Common myeloid progenitor, CD34-positive (primary cell): ENCODE measurements around the gene ANAPC10.

Source experiments
- CTCF ChIA-PET: fragments of 350-600 bp; sonication (Branson Sonifier 250); formaldehyde crosslinking; loops from one replicate; lab custom pipeline; 2021; ENCODE audit warnings: antibody characterized with exemption; lab: Charles Lee
- POLR2A ChIA-PET: fragments of 350-600 bp; sonication (Branson Sonifier 250); formaldehyde crosslinking; loops from one replicate; lab custom pipeline; 2021; ENCODE audit warnings: antibody characterized with exemption; lab: Charles Lee
- DNase-seq, 3 donors: peaks; one replicate each; pipeline versions ENCODE4 v3.0.0 to v3.0.0-alpha.2; 2013
- H3K27ac ChIP-seq, 2 experiments: 1 replicate in 1 of 2; 2 replicates in 1 of 2; pipeline ENCODE4 v1.7.0; 2013; ENCODE audit warnings: inconsistent platforms in 2 of 2, low read length in 2 of 2, mild to moderate bottlenecking in 2 of 2, low read depth in 1 of 2, moderate library complexity in 1 of 2; ENCODE audit not compliant: severe bottlenecking in 2 of 2, insufficient read depth in 1 of 2, poor library complexity in 1 of 2
- H3K27me3 ChIP-seq, 5 experiments: replicated peaks in 2 of 5; 1 replicate in 3 of 5; 2 replicates in 2 of 5; pipeline versions ENCODE4 v1.6.1 to v1.7.0; 2013; ENCODE audit warnings: low read length in 4 of 5, mild to moderate bottlenecking in 2 of 5, moderate library complexity in 2 of 5, inconsistent platforms in 1 of 5; ENCODE audit not compliant: insufficient read depth in 5 of 5, control insufficient read depth in 4 of 5
- H3K36me3 ChIP-seq, 4 experiments: 1 replicate in 2 of 4; 2 replicates in 2 of 4; pipeline versions ENCODE4 v1.6.1 to v1.7.0; 2013; ENCODE audit warnings: low read length in 3 of 4, control low read depth in 1 of 4, mild to moderate bottlenecking in 1 of 4; ENCODE audit not compliant: control insufficient read depth in 4 of 4, insufficient read depth in 4 of 4
- H3K4me1 ChIP-seq, 4 experiments: 1 replicate in 3 of 4; 2 replicates in 1 of 4; pipeline versions ENCODE4 v1.6.1 to v1.7.1; 2013; ENCODE audit warnings: low read length in 3 of 4, mild to moderate bottlenecking in 3 of 4, control low read depth in 1 of 4, inconsistent platforms in 1 of 4, moderate library complexity in 1 of 4; ENCODE audit not compliant: control insufficient read depth in 4 of 4, insufficient read depth in 4 of 4; ENCODE audit errors: control extremely low read depth in 1 of 4
- H3K4me3 ChIP-seq, 7 experiments: 1 replicate in 4 of 7; 2 replicates in 3 of 7; pipeline versions ENCODE4 v1.5.1 to v1.7.0; 2013; ENCODE audit warnings: mild to moderate bottlenecking in 7 of 7, low read length in 6 of 7, moderate library complexity in 6 of 7, inconsistent platforms in 2 of 7, low read depth in 2 of 7, control low read depth in 1 of 7; ENCODE audit not compliant: insufficient read depth in 4 of 7, control insufficient read depth in 1 of 7; ENCODE audit errors: extremely low read depth in 1 of 7
- H3K9me3 ChIP-seq, 5 experiments: 1 replicate in 4 of 5; 2 replicates in 1 of 5; pipeline versions ENCODE4 v1.6.1 to v1.7.1; 2013; ENCODE audit warnings: low read length in 4 of 5, mild to moderate bottlenecking in 2 of 5, inconsistent platforms in 1 of 5, low read depth in 1 of 5, moderate library complexity in 1 of 5; ENCODE audit not compliant: control insufficient read depth in 4 of 5, insufficient read depth in 2 of 5; ENCODE audit errors: control extremely low read depth in 1 of 5
- WGBS: methylation state at CpG from one replicate; pipeline ENCODE4 v1.1.5; 2013; ENCODE audit not compliant: insufficient coverage; 5-methylcytosine and 5-hydroxymethylcytosine counted together

The ANAPC10 gene

DNA sequence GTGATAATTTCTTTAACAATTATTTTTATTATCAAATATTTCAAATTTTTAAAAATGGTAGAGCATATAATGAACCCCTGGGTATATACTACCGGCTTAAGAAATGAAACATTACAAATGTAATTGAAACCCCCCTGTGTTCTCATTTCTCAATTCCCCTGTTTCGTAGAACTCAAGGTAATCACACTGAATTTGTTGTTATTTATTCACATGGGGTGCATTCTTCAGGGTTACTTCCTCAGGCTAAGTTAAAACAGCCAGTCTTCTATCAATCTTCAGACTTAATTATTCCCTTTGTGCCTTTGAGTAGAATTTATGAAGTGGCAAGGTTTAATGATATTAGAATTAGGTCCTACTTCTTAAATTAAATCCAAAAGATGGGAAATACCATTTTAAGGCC lies 128.2 kb downstream of the ANAPC10 start:
- ChIA-PET POLR2A (no interaction called here), CTCF (no interaction called here)
- 100% methylated on average over 1 of the region's 2 CpGs for WGBS
- Histone ChIP-seq H3K27ac (no peak overlapping the region), H3K27me3 (no peaks in the 10 kb centered on the region), H3K36me3 (no peaks in the 10 kb centered on the region), H3K4me1 (no peaks in the 10 kb centered on the region), H3K9me3 (no peaks in the 10 kb centered on the region), H3K4me3 (no peak overlapping the region)
- DNase-seq: no peak

DNA sequence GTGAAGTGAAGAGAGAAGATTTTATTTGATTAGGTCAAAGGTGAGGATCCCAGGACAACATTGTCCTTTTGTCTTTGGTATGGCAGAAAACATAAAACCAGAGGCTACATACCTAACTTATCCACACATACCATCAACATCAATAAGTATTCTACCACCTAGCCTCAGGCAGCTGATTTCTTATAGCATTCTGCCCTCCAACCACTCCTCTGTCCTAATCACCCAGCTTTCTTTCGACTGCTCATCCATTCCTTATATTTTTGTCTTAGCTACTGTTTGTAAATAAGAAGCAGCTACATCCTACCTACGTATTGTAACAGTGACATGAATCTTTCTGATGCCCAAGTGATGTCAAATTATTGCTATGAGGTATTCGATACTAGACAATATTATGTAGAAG lies 129.4 kb downstream of the ANAPC10 start:
- Histone ChIP-seq H3K36me3 (no peaks in the 10 kb centered on the region), H3K27ac (no peak overlapping the region), H3K4me1 (no peaks in the 10 kb centered on the region), H3K4me3 (no peak overlapping the region), H3K27me3 (no peaks in the 10 kb centered on the region), H3K9me3 (no peaks in the 10 kb centered on the region)
- no peak for DNase-seq
- ChIA-PET CTCF (no interaction called here), POLR2A (no interaction called here)
- WGBS: no CpG with 5 or more reads among the region's 3 CpGs

DNA sequence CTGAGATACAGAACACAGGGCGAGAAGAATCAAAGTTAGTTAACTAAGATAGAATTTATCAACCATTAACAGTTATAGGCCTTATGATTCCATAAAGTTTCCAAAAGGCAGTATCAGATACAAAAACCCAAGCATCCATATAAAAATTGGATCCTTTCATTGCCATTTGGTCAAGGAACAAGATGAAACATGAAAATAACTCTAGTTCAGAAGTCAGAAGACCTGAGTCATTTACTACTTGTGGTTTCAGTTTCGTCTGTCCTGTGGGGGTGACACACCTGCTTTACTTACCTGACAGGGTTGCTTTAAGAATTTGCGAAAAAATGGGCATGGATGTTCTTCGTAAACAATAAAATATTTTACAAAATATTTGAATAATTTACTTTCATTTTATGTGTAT lies 130.8 kb downstream of the ANAPC10 start:
- WGBS: 90% methylated on average over 2 of the region's 4 CpGs
- ChIA-PET POLR2A (interaction anchor here (0.6 kb wide), 1 partner anchor 411 kb away, joined by 4 read pairs; no protein-coding TSS in a partner anchor), CTCF (interaction anchor here (1.0 kb wide), 1 partner anchor 94 kb away, joined by 3 read pairs; no protein-coding TSS in a partner anchor)
- Histone ChIP-seq H3K4me3 (no peak overlapping the region), H3K27ac (no peak overlapping the region), H3K36me3 (no peaks in the 10 kb centered on the region), H3K9me3 (no peaks in the 10 kb centered on the region), H3K4me1 (no peaks in the 10 kb centered on the region), H3K27me3 (no peaks in the 10 kb centered on the region)
- peak in 1 of 3 donors; percentile 1 for DNase-seq

DNA sequence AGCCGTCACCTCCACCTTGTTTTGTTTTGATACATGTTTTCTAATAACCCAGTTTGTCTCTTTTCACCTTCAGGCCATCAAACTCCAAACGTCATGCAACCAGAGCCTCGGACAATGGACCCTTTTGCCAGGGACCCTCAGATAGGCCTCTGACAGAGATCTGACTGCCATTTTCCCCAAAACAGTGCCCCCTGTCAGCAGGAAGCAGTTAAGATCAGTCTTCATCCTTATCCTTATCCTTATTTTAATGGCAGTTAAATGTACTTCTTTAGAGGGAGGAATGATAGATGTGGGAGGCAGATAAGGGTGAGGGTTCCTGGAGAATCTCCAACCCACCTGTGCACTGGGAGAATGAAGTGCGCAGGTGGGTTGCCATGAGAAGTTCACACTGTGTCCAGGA lies 135.7 kb downstream of the ANAPC10 start:
- Histone ChIP-seq H3K27me3 (no peaks in the 10 kb centered on the region), H3K27ac (no peak overlapping the region), H3K9me3 (no peaks in the 10 kb centered on the region), H3K4me1 (no peaks in the 10 kb centered on the region), H3K36me3 (no peaks in the 10 kb centered on the region), H3K4me3 (no peak overlapping the region)
- no peak for DNase-seq
- 100% methylated on average over 3 of the region's 4 CpGs for WGBS
- ChIA-PET POLR2A (no interaction called here), CTCF (no interaction called here)

DNA sequence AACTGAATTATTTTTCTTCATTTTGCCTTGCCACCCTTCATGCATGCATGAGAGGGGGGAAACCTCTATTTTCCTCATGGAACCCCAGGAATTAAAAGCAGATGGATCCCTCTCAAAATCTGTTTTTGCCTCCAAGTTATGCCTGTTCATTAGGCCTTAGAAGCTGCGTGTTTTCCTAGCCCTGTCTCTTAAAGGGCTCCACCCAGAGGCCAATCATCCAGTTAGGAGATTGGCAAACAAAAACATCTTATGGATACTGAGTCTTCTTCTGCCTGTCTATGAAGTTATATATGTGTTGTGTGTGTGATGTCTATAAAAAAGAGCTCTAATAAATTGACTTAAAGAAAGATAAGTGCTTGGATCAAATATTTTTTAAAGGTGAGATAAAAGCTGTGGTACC lies 142.9 kb downstream of the ANAPC10 start:
- Histone ChIP-seq H3K36me3 (no peaks in the 10 kb centered on the region), H3K4me1 (no peaks in the 10 kb centered on the region), H3K27ac (no peak overlapping the region), H3K27me3 (no peaks in the 10 kb centered on the region), H3K4me3 (no peak overlapping the region), H3K9me3 (peaks cover 0 to 20% (median 8%) of the 10 kb centered on the region in 5 experiments)
- DNase-seq: no peak
- POLR2A ChIA-PET: no interaction called here
- WGBS: no CpG with 5 or more reads among the region's 1 CpG
- CTCF ChIA-PET: no interaction called here

DNA sequence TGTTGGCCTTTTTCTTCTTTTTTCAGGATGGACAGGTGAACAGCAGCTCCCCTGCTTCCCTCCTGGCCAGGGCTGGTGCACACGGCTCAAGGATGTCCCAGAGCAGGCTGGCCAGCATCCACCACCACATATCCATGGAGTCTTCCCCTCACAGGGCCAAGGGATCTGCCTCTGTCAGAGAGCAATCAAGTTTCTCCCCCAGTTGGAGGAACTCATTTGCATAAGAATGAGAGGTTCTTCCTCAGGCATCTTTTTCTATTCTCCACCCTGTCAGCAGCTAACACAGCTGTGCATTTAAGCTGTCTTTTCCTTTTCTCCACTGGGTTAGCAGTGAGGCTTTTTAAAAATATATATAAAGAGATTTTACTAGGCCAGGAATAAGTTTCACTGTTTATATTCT lies 143.8 kb downstream of the ANAPC10 start:
- DNase-seq: no peak
- H3K27me3 ChIP-seq: no peaks in the 10 kb centered on the region
- no CpG with 5 or more reads among the region's 1 CpG for WGBS
- H3K4me1 ChIP-seq: no peaks in the 10 kb centered on the region
- H3K9me3 ChIP-seq: peaks cover 0 to 20% (median 8%) of the 10 kb centered on the region in 5 experiments
- no peak overlapping the region for H3K4me3 ChIP-seq
- POLR2A ChIA-PET: no interaction called here
- H3K27ac ChIP-seq: no peak overlapping the region
- CTCF ChIA-PET: no interaction called here
- no peaks in the 10 kb centered on the region for H3K36me3 ChIP-seq

DNA sequence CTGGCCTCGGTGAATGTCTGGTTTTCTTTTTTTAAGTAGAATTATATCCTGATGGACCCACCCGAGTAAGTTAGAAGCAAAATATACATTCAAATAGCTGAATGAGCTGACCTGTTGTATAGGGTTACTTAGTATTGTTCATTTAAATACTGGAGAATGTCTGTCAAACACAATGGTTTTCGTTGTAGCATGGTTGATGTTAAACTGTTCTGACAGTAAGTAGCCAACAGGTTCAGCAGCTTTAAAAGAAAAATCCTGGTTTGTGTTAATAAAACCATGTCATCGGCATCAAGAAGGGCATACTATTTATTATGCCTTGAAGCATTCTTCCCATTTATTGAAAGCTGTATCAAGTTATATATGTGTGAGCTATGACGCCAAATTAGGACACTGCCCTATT lies 149.6 kb downstream of the ANAPC10 start:
- Histone ChIP-seq H3K27me3 (no peaks in the 10 kb centered on the region), H3K27ac (no peak overlapping the region), H3K4me3 (no peak overlapping the region), H3K9me3 (peaks cover 0 to 14% (median 5%) of the 10 kb centered on the region in 5 experiments), H3K36me3 (no peaks in the 10 kb centered on the region), H3K4me1 (no peaks in the 10 kb centered on the region)
- WGBS: 100% methylated on average over 2 of the region's 5 CpGs
- no peak for DNase-seq
- ChIA-PET POLR2A (no interaction called here), CTCF (interaction anchor here (1.3 kb wide), 1 partner anchor 9 kb away, joined by 3 read pairs; no protein-coding TSS in a partner anchor)
